Measurements from ENCODE around the gene KRTAP12-3.

DNA sequence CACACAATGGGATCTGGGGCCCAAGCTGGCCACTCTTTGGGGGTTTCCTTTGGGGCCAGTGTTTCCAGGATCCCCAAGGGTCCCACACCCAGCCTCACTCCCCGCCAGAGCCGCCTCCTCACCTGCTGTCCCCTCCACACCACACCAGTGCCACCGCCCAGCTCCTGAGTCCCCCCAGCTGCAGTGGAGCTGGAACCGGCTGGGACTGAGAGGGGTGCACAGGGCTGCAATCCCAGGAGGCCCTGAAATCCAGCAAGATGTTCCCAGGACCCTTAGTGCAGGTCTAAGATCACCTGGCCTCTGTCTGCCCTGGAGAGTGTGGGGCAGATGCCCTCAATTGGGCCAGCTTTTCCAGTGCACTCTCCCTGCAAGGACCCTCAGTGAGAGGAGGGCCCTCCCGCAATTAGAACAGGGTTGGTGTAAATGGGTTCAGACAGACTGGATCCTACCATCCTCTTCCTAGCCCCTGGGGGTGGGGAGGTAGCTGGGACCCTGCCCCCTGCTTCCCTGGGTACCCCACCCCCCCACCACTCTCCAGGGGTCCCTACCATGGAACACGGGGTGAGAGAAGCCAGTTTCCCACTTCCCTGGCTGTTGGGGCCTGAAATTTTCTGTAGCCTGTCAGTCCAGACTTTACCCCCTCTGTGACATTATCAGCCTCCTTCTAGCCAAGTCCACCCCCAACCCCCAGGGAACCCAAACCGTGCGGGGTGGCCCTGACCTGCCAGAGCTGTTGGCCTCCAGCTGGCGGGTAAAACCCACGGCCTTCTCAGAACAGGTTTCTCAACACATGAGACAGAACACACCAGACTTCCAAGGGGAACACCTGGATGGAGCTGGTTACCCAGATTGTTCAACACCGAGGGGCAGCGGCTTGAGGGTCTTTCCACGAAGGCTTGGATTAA is 46.3 kb downstream of the KRTAP12-3 start:
- TF ChIP-seq, protein P1, sequence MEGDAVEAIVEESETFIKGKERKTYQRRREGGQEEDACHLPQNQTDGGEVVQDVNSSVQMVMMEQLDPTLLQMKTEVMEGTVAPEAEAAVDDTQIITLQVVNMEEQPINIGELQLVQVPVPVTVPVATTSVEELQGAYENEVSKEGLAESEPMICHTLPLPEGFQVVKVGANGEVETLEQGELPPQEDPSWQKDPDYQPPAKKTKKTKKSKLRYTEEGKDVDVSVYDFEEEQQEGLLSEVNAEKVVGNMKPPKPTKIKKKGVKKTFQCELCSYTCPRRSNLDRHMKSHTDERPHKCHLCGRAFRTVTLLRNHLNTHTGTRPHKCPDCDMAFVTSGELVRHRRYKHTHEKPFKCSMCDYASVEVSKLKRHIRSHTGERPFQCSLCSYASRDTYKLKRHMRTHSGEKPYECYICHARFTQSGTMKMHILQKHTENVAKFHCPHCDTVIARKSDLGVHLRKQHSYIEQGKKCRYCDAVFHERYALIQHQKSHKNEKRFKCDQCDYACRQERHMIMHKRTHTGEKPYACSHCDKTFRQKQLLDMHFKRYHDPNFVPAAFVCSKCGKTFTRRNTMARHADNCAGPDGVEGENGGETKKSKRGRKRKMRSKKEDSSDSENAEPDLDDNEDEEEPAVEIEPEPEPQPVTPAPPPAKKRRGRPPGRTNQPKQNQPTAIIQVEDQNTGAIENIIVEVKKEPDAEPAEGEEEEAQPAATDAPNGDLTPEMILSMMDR (IDR thresholded peaks at IDR 0.05) = no peak
- no peak for TF ChIP-seq POLR2A (IDR thresholded peaks at IDR 0.05)
